A549 (cell line): ENCODE measurements around the gene TRMT11. TPM values are rescaled to one million over a fixed set of nuclear protein-coding genes. Genes with fewer than 3 reads are reported as not detected.

Experiments used
- ATAC-seq, 2 experiments: fragments of 200-7000 bp in 1 of 2; fragments of >200 bp in 1 of 2; cut with Nextera tagmentation in 1 of 2; cut with Tn5 transposase in 1 of 2; 3 replicates each; pipeline versions ENCODE4 v1.8.0 to v1.9.1; 2018 to 2020; ENCODE audit warnings: mild to moderate bottlenecking in 1 of 2, moderate library complexity in 1 of 2
- CTCF ChIA-PET: fragments of 300-600 bp; sonication (Branson Sonifier 250); formaldehyde crosslinking; extraction: SDS; loops from one replicate; lab custom pipeline; 2021; ENCODE audit warnings: antibody characterized with exemption, inconsistent platforms; lab: Yijun Ruan, JAX
- POLR2A ChIA-PET: fragments of 350-600 bp; formaldehyde crosslinking; extraction: SDS; loops from one replicate; lab custom pipeline; 2021; ENCODE audit warnings: antibody characterized with exemption, inconsistent platforms; lab: Yijun Ruan, JAX
- DNase-seq, 2 experiments: peaks; one replicate each; pipeline versions ENCODE4 v3.0.0 to v3.0.0-alpha.2; 2011 to 2016; ENCODE audit warnings: low read depth in 1 of 2, low spot score in 1 of 2
- FAIRE-seq: peaks from 2 replicates; lab custom pipeline; 2011; peaks lifted over from hg19 to GRCh38; lab: Jason Lieb, UNC
- H3K27ac ChIP-seq, 2 experiments: fragments of >200 bp; sonication (Bioruptor Twin); formaldehyde crosslinking; 3 replicates each; pipeline ENCODE4 v1.5.1; 2016 to 2017
- H3K4me1 ChIP-seq: fragments of >200 bp; sonication (Bioruptor Twin); formaldehyde crosslinking; 3 replicates; pipeline ENCODE4 v1.6.1; 2016
- H3K4me2 ChIP-seq: fragments of >200 bp; sonication (Bioruptor Twin); formaldehyde crosslinking; 3 replicates; pipeline ENCODE4 v1.6.1; 2016
- H3K4me3 ChIP-seq: fragments of >200 bp; sonication (Bioruptor Twin); formaldehyde crosslinking; 3 replicates; pipeline ENCODE4 v1.5.1; 2016
- H3K9me3 ChIP-seq: fragments of >200 bp; sonication (Bioruptor Twin); formaldehyde crosslinking; 3 replicates; pipeline ENCODE4 v1.6.1; 2016
- CEBPB ChIP-seq, 2 experiments: fragments of >200 bp in 1 of 2; sonication (Bioruptor Twin) in 1 of 2; formaldehyde crosslinking in 1 of 2; IDR thresholded peaks; 2 replicates each; pipeline ENCODE4 v1.6.1; 2012 to 2016
- EHMT2 ChIP-seq: fragments of 200-600 bp; sonication (generic); IDR thresholded peaks from 2 replicates; pipeline ENCODE4 v1.6.1; 2016; ENCODE audit warnings: antibody characterized with exemption, low read depth, mild to moderate bottlenecking, moderate library complexity
- ESRRA ChIP-seq: fragments of 150-350 bp; IDR thresholded peaks from 2 replicates; pipeline ENCODE4 v1.6.1; 2014; ENCODE audit warnings: mild to moderate bottlenecking, low read length, borderline replicate concordance
- FOSB ChIP-seq: fragments of 250-450 bp; sonication (Bioruptor Pico); IDR thresholded peaks from 2 replicates; pipeline ENCODE4 v1.5.0; 2020; ENCODE audit warnings: mild to moderate bottlenecking, moderate library complexity
- FOSL2 ChIP-seq, 2 experiments: fragments of 450-650 bp in 1 of 2; fragments of >200 bp in 1 of 2; sonication (Bioruptor Twin) in 1 of 2; formaldehyde crosslinking; IDR thresholded peaks; 2 replicates each; pipeline versions ENCODE4 v1.5.0 to v1.6.1; 2016 to 2020; ENCODE audit warnings: mild to moderate bottlenecking in 1 of 2, moderate library complexity in 1 of 2
- GATA3 ChIP-seq: IDR thresholded peaks from 2 replicates; pipeline ENCODE4 v1.6.1; 2012; ENCODE audit warnings: borderline replicate concordance
- HDAC2 ChIP-seq: fragments of 200-600 bp; sonication (generic); IDR thresholded peaks from 2 replicates; pipeline ENCODE4 v1.6.1; 2016
- HOXB13 ChIP-seq: fragments of 250-450 bp; sonication (Bioruptor Pico); IDR thresholded peaks from 2 replicates; pipeline ENCODE4 v1.5.0; 2020; ENCODE audit warnings: low read depth, mild to moderate bottlenecking, moderate library complexity
- HOXB5 ChIP-seq: fragments of 250-450 bp; sonication (Bioruptor Pico); IDR thresholded peaks from 2 replicates; pipeline ENCODE4 v1.5.0; 2020; ENCODE audit warnings: mild to moderate bottlenecking, moderate library complexity
- JUNB ChIP-seq: fragments of >200 bp; sonication (Bioruptor Twin); formaldehyde crosslinking; IDR thresholded peaks from 2 replicates; pipeline ENCODE4 v1.6.1; 2016
- KDM1A ChIP-seq: fragments of 200-600 bp; sonication (generic); IDR thresholded peaks from 2 replicates; pipeline ENCODE4 v1.6.1; 2016; ENCODE audit warnings: low read depth, mild to moderate bottlenecking
- MAZ ChIP-seq: fragments of 150-350 bp; IDR thresholded peaks from 2 replicates; pipeline ENCODE4 v1.6.1; 2014; ENCODE audit warnings: antibody characterized with exemption, low read depth, low read length, borderline replicate concordance
- POLR2A ChIP-seq: IDR thresholded peaks from 2 replicates; pipeline ENCODE4 v1.6.1; 2012; ENCODE audit warnings: mild to moderate bottlenecking, low read length
- POLR2AphosphoS2 ChIP-seq: conservative IDR thresholded peaks from 2 replicates; pipeline ENCODE4 v1.6.1; 2012; ENCODE audit warnings: low read length, improper control_type of control experiment, inconsistent platforms
- RARB ChIP-seq: fragments of 250-450 bp; sonication (Bioruptor Pico); IDR thresholded peaks from 2 replicates; pipeline ENCODE4 v1.8.0; 2021; ENCODE audit warnings: mild to moderate bottlenecking, moderate library complexity
- RFX5 ChIP-seq: fragments of 450-650 bp; IDR thresholded peaks from 2 replicates; pipeline ENCODE4 v1.7.1; 2014; ENCODE audit warnings: antibody characterized with exemption, mild to moderate bottlenecking, moderate library complexity
- RNF2 ChIP-seq: fragments of 200-600 bp; sonication (generic); IDR thresholded peaks from 2 replicates; pipeline ENCODE4 v1.6.1; 2016; ENCODE audit warnings: low read depth, mild to moderate bottlenecking, antibody characterized with exemption, moderate library complexity, borderline replicate concordance
- ZFP36 ChIP-seq: fragments of 450-650 bp; IDR thresholded peaks from 2 replicates; pipeline ENCODE4 v1.6.1; 2014; ENCODE audit warnings: borderline replicate concordance; ENCODE audit not compliant: partially characterized antibody
- ZNF302 ChIP-seq: fragments of 250-450 bp; sonication (Bioruptor Pico); IDR thresholded peaks from 2 replicates; pipeline ENCODE4 v1.9.0; 2021; ENCODE audit warnings: inconsistent platforms, mild to moderate bottlenecking, moderate library complexity
- WGBS: methylation state at CpG from one replicate; pipeline ENCODE4 v1.1.6; 2017; ENCODE audit errors: missing lambda C conversion rate; 5-methylcytosine and 5-hydroxymethylcytosine counted together
- polyA plus RNA-seq, 4 experiments: library from polyadenylated mRNA; depleted of rRNA in 3 of 4; stranded (reverse); fragments of >200 nt; fragmentation: RNase III in 1 of 4; extraction: RNeasy Plus Mini Kit Qiagen cat#74134 plus additional on column Dnase treatment in 1 of 4; gene quantifications; 2 replicates in 3 of 4; 3 replicates in 1 of 4; pipeline ENCODE4 v1.2.3, GENCODE V29; 2011 to 2017
- TF ChIP-seq, protein P1 (sequence below): fragments of 250-450 bp; sonication (Bioruptor Pico); IDR thresholded peaks from 2 replicates; pipeline ENCODE4 v1.5.0; 2020; ENCODE audit warnings: low read depth, mild to moderate bottlenecking, moderate library complexity
- TF ChIP-seq, protein P2 (sequence below): fragments of 250-450 bp; sonication (Bioruptor Pico); IDR thresholded peaks from 2 replicates; pipeline ENCODE4 v1.5.0; 2021; ENCODE audit warnings: mild to moderate bottlenecking, moderate library complexity, borderline replicate concordance
- TF ChIP-seq, protein P3 (sequence below): IDR thresholded peaks from 2 replicates; pipeline ENCODE4 v1.6.1; 2012
- TF ChIP-seq, protein P4 (sequence below): fragments of 150-350 bp; IDR thresholded peaks from 2 replicates; pipeline ENCODE4 v1.6.1; 2014; ENCODE audit warnings: low read depth, mild to moderate bottlenecking, low read length
- TF ChIP-seq, protein P5 (sequence below): IDR thresholded peaks from 2 replicates; pipeline ENCODE4 v1.6.1; 2012

The TRMT11 gene
- polyA plus RNA-seq, 2 of the 4 experiments (the other 2 are of a cell fraction): 17.4 to 44.1 TPM

DNA sequence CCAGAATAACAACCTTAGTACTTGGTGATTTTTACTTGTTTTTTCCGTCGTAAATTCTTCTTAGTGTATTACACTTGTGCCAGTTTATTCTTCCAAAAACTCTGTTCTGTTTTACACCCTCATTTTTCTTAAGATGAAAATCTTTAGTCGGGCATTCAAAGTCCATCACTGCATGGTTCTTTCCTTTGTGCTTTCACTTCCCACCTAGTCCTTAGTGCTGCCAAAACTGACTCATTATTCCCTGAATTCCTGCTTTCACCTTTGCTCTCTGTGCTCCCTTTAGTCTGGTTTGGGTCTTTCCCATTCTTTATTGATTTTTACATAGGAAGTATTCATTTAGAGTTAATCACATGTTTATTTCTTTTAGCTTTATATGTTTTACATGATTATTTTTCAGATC, 3.3 kb downstream of the TRMT11 start (continued):
- TF ChIP-seq ESRRA: no peak
- TF ChIP-seq, protein P1, sequence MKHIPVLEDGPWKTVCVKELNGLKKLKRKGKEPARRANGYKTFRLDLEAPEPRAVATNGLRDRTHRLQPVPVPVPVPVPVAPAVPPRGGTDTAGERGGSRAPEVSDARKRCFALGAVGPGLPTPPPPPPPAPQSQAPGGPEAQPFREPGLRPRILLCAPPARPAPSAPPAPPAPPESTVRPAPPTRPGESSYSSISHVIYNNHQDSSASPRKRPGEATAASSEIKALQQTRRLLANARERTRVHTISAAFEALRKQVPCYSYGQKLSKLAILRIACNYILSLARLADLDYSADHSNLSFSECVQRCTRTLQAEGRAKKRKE (CRISPR knock-in tag): no peak
- TF ChIP-seq, protein P2, sequence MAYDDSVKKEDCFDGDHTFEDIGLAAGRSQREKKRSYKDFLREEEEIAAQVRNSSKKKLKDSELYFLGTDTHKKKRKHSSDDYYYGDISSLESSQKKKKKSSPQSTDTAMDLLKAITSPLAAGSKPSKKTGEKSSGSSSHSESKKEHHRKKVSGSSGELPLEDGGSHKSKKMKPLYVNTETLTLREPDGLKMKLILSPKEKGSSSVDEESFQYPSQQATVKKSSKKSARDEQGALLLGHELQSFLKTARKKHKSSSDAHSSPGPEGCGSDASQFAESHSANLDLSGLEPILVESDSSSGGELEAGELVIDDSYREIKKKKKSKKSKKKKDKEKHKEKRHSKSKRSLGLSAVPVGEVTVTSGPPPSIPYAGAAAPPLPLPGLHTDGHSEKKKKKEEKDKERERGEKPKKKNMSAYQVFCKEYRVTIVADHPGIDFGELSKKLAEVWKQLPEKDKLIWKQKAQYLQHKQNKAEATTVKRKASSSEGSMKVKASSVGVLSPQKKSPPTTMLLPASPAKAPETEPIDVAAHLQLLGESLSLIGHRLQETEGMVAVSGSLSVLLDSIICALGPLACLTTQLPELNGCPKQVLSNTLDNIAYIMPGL (CRISPR knock-in tag): no peak
- TF ChIP-seq HOXB13 (CRISPR knock-in tag): no peak
- TF ChIP-seq, protein P3, sequence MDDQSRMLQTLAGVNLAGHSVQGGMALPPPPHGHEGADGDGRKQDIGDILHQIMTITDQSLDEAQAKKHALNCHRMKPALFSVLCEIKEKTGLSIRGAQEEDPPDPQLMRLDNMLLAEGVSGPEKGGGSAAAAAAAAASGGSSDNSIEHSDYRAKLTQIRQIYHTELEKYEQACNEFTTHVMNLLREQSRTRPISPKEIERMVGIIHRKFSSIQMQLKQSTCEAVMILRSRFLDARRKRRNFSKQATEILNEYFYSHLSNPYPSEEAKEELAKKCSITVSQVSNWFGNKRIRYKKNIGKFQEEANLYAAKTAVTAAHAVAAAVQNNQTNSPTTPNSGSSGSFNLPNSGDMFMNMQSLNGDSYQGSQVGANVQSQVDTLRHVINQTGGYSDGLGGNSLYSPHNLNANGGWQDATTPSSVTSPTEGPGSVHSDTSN: no peak
- TF ChIP-seq RNF2: no peak
- TF ChIP-seq, protein P4, sequence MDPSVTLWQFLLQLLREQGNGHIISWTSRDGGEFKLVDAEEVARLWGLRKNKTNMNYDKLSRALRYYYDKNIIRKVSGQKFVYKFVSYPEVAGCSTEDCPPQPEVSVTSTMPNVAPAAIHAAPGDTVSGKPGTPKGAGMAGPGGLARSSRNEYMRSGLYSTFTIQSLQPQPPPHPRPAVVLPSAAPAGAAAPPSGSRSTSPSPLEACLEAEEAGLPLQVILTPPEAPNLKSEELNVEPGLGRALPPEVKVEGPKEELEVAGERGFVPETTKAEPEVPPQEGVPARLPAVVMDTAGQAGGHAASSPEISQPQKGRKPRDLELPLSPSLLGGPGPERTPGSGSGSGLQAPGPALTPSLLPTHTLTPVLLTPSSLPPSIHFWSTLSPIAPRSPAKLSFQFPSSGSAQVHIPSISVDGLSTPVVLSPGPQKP: no peak
- no peak for TF ChIP-seq HDAC2

DNA sequence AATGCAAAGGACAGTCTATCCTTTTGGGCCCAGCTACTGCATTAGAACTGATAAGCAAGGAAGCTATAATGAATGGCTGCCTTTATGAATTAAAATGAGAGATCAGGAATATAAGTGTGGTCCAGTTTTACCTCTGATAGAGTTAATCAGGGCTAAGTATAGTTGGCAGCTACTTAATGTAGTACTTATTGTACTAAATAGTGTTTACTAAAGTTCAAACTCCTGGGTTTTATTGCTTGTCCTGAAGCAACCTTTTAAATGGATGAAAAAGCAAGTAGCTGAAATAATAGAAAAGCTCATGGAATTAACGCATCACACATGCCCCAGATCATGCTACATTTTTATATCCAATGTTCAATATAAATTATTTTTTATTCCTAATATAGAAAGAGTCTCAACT, 5.3 kb downstream of the TRMT11 start:
- TF ChIP-seq FOSB (no peak), RARB (CRISPR knock-in tag) (no peak), GATA3 (no peak), ZNF302 (CRISPR knock-in tag) (no peak), RFX5 (no peak), ZFP36 (no peak), KDM1A (no peak), FOSL2 (IDR thresholded peaks at IDR 0.05) (no peak), FOSL2 (CRISPR knock-in tag; IDR thresholded peaks at IDR 0.05) (no peak)
- TF ChIP-seq, protein P5, sequence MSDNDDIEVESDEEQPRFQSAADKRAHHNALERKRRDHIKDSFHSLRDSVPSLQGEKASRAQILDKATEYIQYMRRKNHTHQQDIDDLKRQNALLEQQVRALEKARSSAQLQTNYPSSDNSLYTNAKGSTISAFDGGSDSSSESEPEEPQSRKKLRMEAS: no peak
- ChIA-PET POLR2A (no interaction called here), CTCF (no interaction called here)
- FAIRE-seq (no peak), ATAC-seq (no peak), DNase-seq (no peak)
- 83% methylated on average over 1 of the region's 1 CpG for WGBS
- Histone ChIP-seq H3K4me2 (no peak overlapping the region), H3K4me3 (no peak overlapping the region), H3K9me3 (no peaks in the 10 kb centered on the region), H3K4me1 (peaks cover 25% of the 10 kb centered on the region; the same call in 2 of the 3 replicates), H3K27ac (no peak overlapping the region)

DNA sequence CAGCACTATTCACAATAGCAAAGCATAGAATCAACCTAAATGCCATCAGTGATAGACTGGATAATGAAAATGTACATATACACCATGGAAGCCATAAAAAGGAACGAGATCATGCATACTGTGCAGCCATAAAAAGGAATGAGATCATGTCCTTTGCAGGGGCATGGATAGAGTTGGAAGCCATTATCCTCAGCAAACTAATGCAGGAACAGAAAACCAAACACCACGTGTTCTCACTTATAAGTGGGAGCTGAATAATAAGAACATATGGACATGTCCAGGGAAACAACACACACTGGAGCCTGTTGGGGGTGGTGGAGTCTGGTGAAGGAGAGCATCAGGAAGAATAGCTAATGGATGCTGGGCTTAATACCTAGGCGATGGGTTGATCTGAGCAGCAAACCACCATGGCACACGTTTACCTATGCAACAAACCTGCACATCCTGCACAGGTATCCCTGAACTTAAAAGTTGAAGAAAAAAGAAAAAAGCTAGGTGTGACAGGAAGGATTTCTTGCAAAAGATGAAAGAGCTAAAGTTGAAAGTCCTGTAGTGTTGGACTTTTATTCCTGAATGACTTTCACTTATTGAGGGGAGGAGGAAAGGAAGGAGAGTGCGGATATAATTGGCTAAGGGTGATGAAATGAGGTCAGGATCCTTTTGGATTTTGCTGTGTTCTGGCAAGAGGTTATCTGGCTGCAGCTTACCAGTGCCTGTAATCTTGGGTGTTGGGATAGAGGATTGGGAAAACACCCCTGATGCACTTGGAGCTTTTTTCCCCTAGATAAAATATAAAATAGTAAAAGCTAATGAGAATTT, 8.5 kb downstream of the TRMT11 start:
- ATAC-seq (no peak), DNase-seq (no peak), FAIRE-seq (no peak)
- H3K9me3 ChIP-seq: no peaks in the 10 kb centered on the region
- no peak overlapping the region for H3K4me2 ChIP-seq
- peaks cover 7% of the 10 kb centered on the region; the same call in 1 of the 3 replicates for H3K4me1 ChIP-seq
- CTCF ChIA-PET: interaction anchor here (0.5 to 3.6 kb wide), 11 partner anchors 8 to 1131 kb away, joined by 3 to 18 read pairs (median 3); partner anchors contain the start of gene TRMT11
- TF ChIP-seq POLR2A (no peak), CEBPB (IDR thresholded peaks at IDR 0.05) (no peak), POLR2AphosphoS2 (no peak), HOXB5 (CRISPR knock-in tag) (no peak), JUNB (no peak), EHMT2 (no peak), MAZ (no peak)
- TF ChIP-seq, protein P4: no peak
- WGBS: 69% methylated on average over 5 of the region's 5 CpGs
- POLR2A ChIA-PET: interaction anchor here (1.1 kb wide), 1 partner anchor 9 kb away, joined by 5 read pairs; the partner anchor contains the start of gene TRMT11
- H3K27ac ChIP-seq: no peak overlapping the region
- H3K4me3 ChIP-seq: no peak overlapping the region
